Stimulated activated CD4-positive, alpha-beta T cell treated with anti-CD3 and anti-CD28 coated beads, Interleukin-4, amount 100 ng/mL, for 48 hours (primary cell): ENCODE results near the gene PACSIN2.

Experiments
- DNase-seq, 2 donors: peaks; one replicate each; pipeline ENCODE4 v3.0.0-alpha.2; 2020; ENCODE audit warnings: low read depth in 2 of 2

Gene PACSIN2

GRCh38 chr22:42906605-42907348, 108.2 kb downstream of the PACSIN2 start:
- DNase-seq = no peak

GRCh38 chr22:42905702-42906183, 109.2 kb downstream of the PACSIN2 start:
- DNase-seq = no peak

GRCh38 chr22:42905217-42905616, 109.7 kb downstream of the PACSIN2 start:
- no peak for DNase-seq

- no peak for DNase-seq
Measured at GRCh38 chr22:42904050-42904449, 110.9 kb downstream of the PACSIN2 start.

GRCh38 chr22:42902875-42903510, 112.0 kb downstream of the PACSIN2 start:
- no peak for DNase-seq

GRCh38 chr22:42901790-42902508, 113.0 kb downstream of the PACSIN2 start:
- no peak for DNase-seq

GRCh38 chr22:42897960-42898359, 117.0 kb downstream of the PACSIN2 start:
- DNase-seq = no peak

GRCh38 chr22:42895541-42895981, 119.4 kb downstream of the PACSIN2 start:
- no peak for DNase-seq

- DNase-seq = peak in 1 of 2 donors; percentile 4
Measured at GRCh38 chr22:42895087-42895486, 119.9 kb downstream of the PACSIN2 start.

- DNase-seq = no peak
Measured at GRCh38 chr22:42893371-42894150, 121.4 kb downstream of the PACSIN2 start.

- no peak for DNase-seq
Measured at GRCh38 chr22:42892571-42893316, 122.2 kb downstream of the PACSIN2 start.

GRCh38 chr22:42892156-42892555, 122.8 kb downstream of the PACSIN2 start:
- DNase-seq = no peak

GRCh38 chr22:42891696-42892095, 123.3 kb downstream of the PACSIN2 start:
- no peak for DNase-seq

- DNase-seq = no peak
Measured at GRCh38 chr22:42891008-42891407, 123.9 kb downstream of the PACSIN2 start.

GRCh38 chr22:42889304-42889703, 125.6 kb downstream of the PACSIN2 start:
- DNase-seq = no peak

GRCh38 chr22:42887523-42888507, 127.1 kb downstream of the PACSIN2 start:
- DNase-seq = no peak

- no peak for DNase-seq
Measured at GRCh38 chr22:42887120-42887519, 127.8 kb downstream of the PACSIN2 start.

- no peak for DNase-seq
Measured at GRCh38 chr22:42885446-42885845, 129.5 kb downstream of the PACSIN2 start.

GRCh38 chr22:42884616-42885375, 130.2 kb downstream of the PACSIN2 start:
- no peak for DNase-seq
